ENCODE results near the gene C1QTNF6. TPM values are rescaled to one million over a fixed set of nuclear protein-coding genes. Genes with fewer than 3 reads are reported as not detected.

C1QTNF6 gene
- total and polyA plus RNA-seq, 3 donors from 2014 or later: 12.6 to 15.0 (median 14.8) TPM

DNA sequence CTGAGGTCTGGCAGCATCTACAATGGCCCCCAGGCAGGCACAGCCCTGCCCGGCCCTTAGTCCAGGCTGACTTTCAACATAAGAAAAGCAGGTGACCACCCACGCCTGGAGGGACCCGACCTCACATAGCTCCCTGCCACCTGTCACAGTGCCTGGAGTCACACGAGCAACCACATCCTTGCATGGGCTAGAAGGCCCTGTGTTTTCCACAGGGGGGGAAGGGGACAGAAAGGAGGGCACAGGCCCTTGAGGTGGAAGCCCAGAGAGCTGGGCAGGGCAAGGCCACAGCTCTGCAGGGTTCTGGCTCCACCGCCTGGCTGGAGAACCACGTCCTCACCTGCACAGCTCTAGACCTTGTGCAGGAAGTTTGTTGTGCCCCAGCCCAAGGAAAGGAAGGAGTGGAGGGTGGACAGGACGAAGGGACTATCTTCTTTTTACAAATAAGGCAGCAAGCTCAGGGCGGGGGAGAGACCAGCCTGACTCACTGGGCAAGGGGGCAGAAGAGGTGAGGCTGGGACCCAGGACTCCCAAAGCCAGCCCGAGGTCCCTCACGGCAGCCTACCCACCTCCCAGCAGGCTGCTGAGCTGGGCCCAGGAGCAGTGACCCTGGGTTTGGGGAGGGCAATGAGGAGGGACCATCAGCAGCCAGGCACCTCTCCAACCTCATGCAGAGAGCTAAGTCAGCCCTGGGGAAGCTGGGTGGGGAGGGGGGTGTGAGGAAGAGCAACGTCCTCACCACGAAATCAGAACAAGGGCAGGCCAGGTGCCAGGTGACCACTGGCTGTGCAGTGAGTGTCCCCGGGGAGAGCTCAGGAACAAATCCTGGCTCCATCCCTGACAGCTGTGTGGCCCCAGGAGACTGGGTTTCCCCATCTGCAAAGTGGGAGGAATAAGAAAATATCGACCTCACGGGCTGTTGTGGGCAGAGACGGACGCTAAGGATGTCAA is 4.3 kb downstream of the C1QTNF6 start:
- H3K27me3 ChIP-seq: no peaks in the 10 kb centered on the region
- no peak for DNase-seq
- no peak for TF ChIP-seq POLR2A (IDR thresholded peaks at IDR 0.05)
- TF ChIP-seq, protein P1, sequence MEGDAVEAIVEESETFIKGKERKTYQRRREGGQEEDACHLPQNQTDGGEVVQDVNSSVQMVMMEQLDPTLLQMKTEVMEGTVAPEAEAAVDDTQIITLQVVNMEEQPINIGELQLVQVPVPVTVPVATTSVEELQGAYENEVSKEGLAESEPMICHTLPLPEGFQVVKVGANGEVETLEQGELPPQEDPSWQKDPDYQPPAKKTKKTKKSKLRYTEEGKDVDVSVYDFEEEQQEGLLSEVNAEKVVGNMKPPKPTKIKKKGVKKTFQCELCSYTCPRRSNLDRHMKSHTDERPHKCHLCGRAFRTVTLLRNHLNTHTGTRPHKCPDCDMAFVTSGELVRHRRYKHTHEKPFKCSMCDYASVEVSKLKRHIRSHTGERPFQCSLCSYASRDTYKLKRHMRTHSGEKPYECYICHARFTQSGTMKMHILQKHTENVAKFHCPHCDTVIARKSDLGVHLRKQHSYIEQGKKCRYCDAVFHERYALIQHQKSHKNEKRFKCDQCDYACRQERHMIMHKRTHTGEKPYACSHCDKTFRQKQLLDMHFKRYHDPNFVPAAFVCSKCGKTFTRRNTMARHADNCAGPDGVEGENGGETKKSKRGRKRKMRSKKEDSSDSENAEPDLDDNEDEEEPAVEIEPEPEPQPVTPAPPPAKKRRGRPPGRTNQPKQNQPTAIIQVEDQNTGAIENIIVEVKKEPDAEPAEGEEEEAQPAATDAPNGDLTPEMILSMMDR (IDR thresholded peaks at IDR 0.05): no peak
- H3K4me3 ChIP-seq: no peak overlapping the region
- H3K4me1 ChIP-seq: peaks cover 18% of the 10 kb centered on the region
- no peaks in the 10 kb centered on the region for H3K9me3 ChIP-seq
- WGBS, 2 donors: 80 to 82% methylated on average over 13 to 17 of the region's 17 CpGs
- H3K36me3 ChIP-seq (ENCODE audit: low read depth, missing control alignments): no peaks in the 10 kb centered on the region
- intact Hi-C loops (cut with DNase I; ENCODE audit: low total_unique reads): no loop called here
- no peak overlapping the region for H3K27ac ChIP-seq

DNA sequence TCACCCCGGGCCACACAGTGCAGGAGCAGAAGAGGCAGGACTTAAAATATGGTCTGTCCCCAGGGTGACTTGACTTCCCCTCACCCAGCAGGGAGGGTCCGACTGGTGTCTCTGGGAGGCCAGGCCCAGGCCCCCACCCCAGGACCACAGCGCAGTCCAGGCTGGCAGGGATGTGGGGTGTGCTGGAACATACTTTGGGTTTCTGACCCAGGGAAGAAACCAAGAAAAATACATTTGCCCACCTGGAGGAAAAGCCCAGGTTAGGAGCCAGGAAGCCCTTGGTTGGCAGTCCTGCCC is 5.2 kb downstream of the C1QTNF6 start:
- 62 to 100% methylated on average over 3 of the region's 3 CpGs for WGBS, 2 donors
- Histone ChIP-seq H3K36me3 (ENCODE audit: low read depth, missing control alignments) (no peaks in the 10 kb centered on the region), H3K4me1 (peaks cover 18% of the 10 kb centered on the region), H3K4me3 (no peak overlapping the region), H3K9me3 (no peaks in the 10 kb centered on the region), H3K27ac (no peak overlapping the region), H3K27me3 (no peaks in the 10 kb centered on the region)
- intact Hi-C loops (cut with DNase I; ENCODE audit: low total_unique reads): no loop called here
- TF ChIP-seq, protein P1 (IDR thresholded peaks at IDR 0.05): no peak
- no peak for TF ChIP-seq POLR2A (IDR thresholded peaks at IDR 0.05)
- no peak for DNase-seq

DNA sequence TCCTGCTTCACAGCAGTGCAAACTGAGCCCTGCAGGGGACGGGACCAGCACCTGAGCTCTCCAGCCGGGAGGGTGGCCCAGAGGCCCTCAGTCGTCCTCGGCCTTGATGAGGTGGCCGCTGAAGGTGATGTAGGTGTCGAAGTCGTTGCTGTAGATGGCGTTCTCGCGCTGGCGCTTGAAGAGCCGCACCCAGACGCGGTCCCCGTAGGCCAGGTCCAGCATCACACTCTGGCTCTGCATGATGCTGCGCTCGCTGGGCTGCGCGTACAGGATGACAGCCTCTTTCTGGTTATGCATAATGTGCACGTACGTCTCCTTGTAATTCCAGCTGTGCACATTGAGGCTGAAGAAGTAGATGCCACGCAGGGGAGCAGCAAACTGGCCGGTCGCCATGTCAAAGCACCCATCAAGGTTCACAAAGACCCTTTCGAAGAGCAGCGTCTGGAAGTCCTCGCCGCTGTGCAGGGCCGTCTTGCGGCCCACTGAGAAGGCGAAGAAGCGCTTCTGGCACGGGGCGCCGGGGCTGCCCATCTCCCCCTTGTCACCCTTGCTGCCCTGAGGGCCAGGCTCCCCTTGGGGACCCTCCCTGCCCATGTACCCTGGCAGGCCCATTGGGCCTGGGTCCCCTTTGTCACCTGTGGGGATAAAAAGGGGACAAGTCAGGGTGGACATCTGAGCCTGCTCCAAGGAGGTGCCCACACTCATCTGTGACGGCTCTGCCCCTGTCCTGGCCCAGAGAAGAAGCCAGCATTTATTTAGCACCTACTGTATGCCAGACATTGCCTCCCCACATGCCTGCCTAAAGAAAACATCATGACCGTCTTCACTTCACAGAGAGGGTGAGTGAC is 5.7 kb downstream of the C1QTNF6 start:
- WGBS, 2 donors: 87 to 97% methylated on average over 36 to 37 of the region's 37 CpGs
- Histone ChIP-seq H3K4me3 (no peak overlapping the region), H3K27me3 (no peaks in the 10 kb centered on the region), H3K4me1 (peaks cover 16% of the 10 kb centered on the region), H3K27ac (no peak overlapping the region), H3K36me3 (ENCODE audit: low read depth, missing control alignments) (no peaks in the 10 kb centered on the region), H3K9me3 (no peaks in the 10 kb centered on the region)
- intact Hi-C loops (cut with DNase I; ENCODE audit: low total_unique reads): no loop called here
- DNase-seq: no peak
- no peak for TF ChIP-seq POLR2A (IDR thresholded peaks at IDR 0.05)
- TF ChIP-seq, protein P1 (IDR thresholded peaks at IDR 0.05): no peak

DNA sequence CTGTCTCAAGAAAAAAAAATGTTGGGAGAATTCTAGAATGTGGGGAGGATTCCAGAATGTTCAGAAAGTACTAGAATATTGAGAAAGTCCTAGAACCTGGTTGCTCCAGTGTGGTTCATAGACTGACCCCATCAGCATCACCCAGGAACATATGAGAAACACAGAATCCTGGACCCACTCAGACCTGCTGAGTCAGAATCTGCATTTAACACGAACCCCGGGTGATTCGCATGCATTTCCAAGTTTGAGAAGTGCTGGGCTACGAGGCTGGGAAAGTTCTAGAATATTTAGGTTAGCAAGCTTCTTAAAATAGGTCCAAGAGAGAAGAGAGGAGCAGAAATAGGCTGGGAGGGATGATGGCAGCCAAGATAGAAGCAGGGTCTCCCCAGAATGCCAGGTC is 6.4 kb downstream of the C1QTNF6 start:
- H3K4me1 ChIP-seq: peaks cover 20% of the 10 kb centered on the region
- no peaks in the 10 kb centered on the region for H3K9me3 ChIP-seq
- no peaks in the 10 kb centered on the region for H3K36me3 ChIP-seq (ENCODE audit: low read depth, missing control alignments)
- no peak overlapping the region for H3K27ac ChIP-seq
- H3K27me3 ChIP-seq: no peaks in the 10 kb centered on the region
- TF ChIP-seq, protein P1 (IDR thresholded peaks at IDR 0.05): no peak
- no peak for TF ChIP-seq POLR2A (IDR thresholded peaks at IDR 0.05)
- H3K4me3 ChIP-seq: no peak overlapping the region
- DNase-seq: no peak
- 68 to 92% methylated on average over 3 to 4 of the region's 4 CpGs for WGBS, 2 donors
- intact Hi-C loops (cut with DNase I; ENCODE audit: low total_unique reads): no loop called here

Data from testis (tissue), 3 donors.